RWPE1 (cell line): ENCODE measurements around the gene C1QL2.

Experiments
- CTCF ChIA-PET: fragments of 350-600 bp; sonication (Branson Sonifier 250); formaldehyde crosslinking; extraction: SDS; loops from one replicate; lab custom pipeline; 2021; lab: Yijun Ruan, JAX
- POLR2A ChIA-PET: fragments of 400-600 bp; formaldehyde crosslinking; extraction: SDS; loops from one replicate; lab custom pipeline; 2020; ENCODE audit warnings: antibody characterized with exemption; ENCODE audit not compliant: low non-redundant PET; lab: Yijun Ruan, JAX
- DNase-seq: peaks from one replicate; pipeline ENCODE4 v3.0.0; 2012; ENCODE audit warnings: low spot score
- H3K27ac ChIP-seq: fragments of 450-650 bp; 2 replicates; pipeline ENCODE4 v1.5.1; 2017
- CTCF ChIP-seq: fragments of 450-650 bp; conservative IDR thresholded peaks from 2 replicates; pipeline ENCODE4 v1.5.1; 2017; ENCODE audit warnings: low read depth, mild to moderate bottlenecking

The C1QL2 gene

GRCh38 chr2:119108186-119108585 lies 50.4 kb downstream of the C1QL2 start:
- ChIA-PET POLR2A (no interaction called here), CTCF (interaction anchor here (0.6 to 0.8 kb wide), 2 partner anchors 36 to 224 kb away, joined by 3 to 4 read pairs; no protein-coding TSS in a partner anchor)
- no peak for TF ChIP-seq CTCF
- no peak for DNase-seq
- no peak overlapping the region for H3K27ac ChIP-seq

- POLR2A ChIA-PET = no interaction called here
- no peak for TF ChIP-seq CTCF
- CTCF ChIA-PET = interaction anchor here (0.6 kb wide), 2 partner anchors 25 to 195 kb away, joined by 4 to 5 read pairs; no protein-coding TSS in a partner anchor
- DNase-seq = peak; percentile 29
- no peak overlapping the region for H3K27ac ChIP-seq
Measured at GRCh38 chr2:119106301-119106897, 52.2 kb downstream of the C1QL2 start.
